Kidney capillary endothelial cell (primary cell): Measurements from ENCODE around the gene FMNL2.

Experiments used
- DNase-seq: peaks from one replicate; pipeline ENCODE4 v3.0.0-alpha.2; 2018; ENCODE audit warnings: low spot score

FMNL2 gene

DNA sequence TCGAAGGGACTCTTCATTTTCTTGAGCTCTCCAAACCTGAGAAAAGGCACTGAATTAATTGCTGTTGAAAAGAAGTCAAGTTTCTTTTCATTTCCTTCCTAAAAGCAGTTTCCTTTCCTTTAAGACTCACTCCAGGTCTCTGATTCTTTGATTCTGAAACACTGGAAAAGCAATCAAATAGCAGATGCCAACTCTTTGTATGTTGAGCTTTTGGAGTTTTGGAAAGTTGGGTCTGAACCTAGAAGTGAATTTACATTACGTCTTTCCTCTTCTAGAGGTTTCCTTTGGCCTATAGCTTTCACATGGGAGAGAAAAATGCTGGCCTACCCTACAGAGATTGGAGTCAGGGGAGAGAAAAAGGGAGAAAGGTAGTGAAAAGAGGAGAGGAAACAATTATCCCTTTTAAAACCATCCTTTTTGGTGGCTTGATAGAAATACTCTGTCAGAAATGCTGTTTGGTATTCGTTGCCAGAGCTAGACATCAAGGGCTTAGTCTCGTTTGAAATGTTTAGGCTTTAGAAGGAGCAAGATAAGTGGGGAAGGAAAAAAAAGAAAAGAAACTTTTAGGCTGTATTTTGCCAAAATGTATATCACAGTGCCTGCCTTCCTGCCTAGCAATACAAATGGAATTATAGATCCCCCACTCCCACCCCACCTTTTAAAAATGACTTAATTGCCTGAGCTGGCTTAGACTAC, 194.6 kb downstream of the FMNL2 start:
- no peak for DNase-seq

DNA sequence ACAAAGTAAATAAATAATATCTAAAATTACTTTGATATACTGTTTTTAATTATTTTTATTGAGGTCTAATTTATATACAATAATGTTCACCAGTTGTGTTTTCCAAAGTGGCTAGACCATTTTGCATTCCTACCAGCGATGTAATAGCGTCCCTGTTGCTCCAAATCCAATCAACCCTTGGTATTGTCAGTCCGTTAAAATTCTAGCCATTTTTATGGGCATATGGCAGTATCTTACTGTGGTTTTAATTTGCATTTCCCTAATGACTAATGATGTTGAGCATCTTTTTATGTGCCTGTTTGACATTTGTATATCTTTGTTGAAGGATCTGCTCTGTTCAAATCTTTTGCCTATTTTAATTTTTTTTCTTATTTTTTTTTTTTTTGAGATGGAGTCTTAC, 197.3 kb downstream of the FMNL2 start:
- no peak for DNase-seq

DNA sequence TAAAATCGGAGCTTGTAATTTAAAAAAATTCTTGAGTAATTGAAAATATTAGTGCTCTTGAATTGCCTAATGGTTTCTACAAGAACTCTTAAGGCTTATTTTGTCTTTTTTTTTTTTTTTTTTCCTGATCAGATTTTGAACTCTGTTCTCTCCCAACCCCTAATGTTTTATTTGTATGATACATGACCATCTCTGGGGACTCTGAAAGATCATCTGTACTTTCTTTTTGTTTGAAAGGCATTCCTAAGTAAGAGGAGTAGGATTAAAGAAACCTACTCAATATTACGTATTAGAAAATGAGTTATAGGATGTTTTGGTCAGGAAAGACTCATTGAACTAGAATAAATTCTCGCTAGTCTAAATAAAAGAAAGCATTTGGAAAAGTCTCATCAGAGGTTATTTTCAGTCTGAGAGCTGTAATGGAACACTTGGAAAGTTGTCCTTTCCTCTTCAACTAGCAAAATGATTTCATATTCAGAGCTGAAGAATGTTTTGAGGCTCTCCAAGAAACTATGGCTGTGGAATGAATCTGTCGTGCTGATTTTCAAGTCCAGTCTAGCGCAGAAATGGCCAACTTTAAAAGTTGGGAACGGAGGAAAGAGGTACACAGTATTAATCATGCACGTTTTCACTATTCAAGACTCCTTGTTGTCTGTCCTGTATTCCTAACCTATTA, 199.6 kb downstream of the FMNL2 start:
- no peak for DNase-seq

DNA sequence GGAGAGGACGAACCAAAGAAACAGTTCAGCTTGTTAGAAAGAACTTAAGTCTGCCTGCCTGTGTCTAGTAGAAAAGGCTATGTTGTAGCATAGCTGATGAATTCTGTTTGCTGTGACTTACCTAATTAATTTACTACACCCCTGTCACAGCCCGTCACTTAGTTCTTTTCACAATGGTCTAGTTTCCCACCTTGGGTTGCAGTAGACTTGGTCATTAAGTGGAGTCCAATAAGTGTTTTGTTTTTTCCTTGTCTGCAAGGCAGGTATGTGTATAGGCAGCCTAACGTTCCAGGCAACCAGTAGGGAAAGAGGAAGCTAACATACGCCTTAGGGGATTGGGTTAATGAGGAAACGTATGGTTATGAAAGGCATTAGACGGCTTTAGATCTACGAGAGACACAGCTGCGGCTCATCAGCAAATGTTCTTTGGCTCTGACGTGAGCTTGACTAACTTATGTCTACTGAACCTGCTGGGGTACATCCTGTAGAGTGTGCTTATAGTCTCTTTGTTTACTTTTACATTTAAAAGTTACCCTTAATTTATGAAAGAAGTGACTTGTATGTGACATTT, 202.2 kb downstream of the FMNL2 start:
- no peak for DNase-seq

DNA sequence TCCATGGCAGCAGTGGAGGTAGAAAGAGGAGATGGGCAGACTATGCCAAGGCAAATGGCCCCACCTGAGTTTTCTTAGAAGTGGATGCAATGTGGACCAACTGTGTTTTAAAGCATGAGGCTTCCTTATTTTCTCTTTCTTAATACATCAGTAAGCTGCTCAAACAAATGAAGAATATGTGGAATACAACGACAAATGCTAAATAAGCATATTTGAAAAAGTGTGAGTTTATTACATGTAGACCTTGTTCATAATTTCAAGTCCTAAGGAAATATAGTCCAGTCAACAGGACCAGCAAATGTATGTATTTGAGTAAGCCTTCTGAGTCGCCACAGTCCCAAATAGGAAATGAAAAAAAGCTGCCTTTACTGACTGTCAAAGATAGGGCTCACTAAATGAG, 204.4 kb downstream of the FMNL2 start:
- no peak for DNase-seq

DNA sequence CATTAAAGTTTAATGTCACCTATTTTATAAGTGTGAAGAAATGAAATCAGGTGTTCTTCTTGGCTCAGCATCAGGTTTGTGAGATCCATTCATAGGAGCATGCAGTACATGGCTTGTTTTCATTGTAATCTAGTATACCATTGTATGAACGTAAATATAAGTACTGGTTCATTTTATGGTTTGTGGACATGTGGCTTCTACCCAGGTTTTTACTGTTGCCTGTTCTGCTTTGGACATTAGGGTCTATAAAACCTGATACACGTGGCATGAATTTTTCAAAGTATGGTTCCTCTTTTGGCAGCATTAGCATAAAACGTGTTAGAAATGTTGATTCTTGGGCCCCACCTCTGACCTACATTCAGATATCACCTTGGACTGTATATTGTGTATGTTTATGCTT, 206.7 kb downstream of the FMNL2 start:
- DNase-seq, result no peak

DNA sequence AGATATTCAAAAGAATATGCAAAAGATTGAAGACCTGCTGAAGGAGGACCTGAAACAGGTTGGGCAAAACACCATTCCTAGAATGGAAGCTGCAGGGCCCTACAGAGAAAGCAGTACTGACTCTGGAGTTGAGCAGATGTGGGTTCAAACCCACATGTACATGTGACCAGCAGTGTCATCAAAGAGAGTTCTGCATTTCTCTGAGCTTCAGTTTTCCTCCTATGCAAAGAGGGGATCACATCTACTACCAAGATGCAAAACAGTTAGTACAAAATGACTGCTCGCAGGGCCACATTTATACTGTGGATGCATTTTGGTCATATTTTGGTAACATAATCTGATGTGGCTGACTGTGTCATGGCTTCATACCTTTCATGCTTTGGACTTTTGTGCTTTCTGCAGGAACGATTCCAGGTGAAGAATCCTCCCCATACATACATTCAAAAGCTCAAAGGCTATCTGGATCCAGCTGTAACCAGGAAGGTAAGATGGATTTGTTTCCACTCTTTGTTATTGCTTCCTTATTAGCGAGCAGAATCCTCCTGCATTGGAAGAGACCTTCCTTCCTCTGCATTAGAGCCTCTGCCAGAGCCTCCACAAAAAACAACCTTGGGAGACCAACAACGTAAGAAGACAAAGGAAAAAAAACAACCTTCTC, 207.5 kb downstream of the FMNL2 start:
- DNase-seq, result no peak

DNA sequence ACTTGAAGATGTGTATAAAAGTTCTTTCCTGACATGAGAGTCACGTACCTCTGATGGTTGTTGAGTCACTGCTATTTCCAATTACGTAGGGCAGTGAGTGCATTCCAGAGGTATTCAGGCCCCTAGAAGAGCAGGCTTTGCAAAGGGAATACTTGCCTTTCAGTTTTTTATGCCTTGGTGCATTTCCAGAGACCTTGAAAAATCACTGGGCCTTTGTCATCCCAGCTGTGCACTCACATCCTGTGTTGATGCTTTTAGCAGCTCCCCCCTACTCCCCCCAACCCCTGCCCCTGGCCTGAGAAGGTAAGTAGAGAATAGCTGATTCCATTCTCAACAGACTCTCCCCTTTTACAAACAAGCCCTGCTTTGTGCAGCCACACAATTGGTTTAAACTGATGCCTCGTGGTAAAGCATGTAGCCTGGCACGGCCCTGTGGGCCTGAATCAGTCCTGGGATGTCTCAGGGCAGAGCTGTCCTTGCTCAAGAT, 208.1 kb downstream of the FMNL2 start:
- DNase-seq, result peak; percentile 96

DNA sequence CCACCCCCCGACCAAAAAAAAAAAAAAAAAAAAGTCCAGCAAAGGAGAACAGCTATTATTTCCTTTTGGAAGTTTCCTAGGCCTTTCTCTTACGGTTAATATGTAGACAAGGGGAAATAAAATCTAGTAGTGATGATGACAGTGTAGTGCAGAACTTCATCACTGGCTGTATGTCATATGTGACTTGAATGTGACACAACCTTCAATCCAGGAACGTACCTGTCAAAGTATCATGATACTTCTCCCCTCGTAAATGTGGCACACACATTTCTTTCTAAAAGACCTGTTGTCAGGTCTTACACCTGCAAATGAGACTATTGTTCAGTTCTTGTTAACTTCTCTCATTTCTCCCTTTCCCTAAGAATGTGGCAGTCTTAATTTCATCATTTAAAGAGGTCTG, 208.7 kb downstream of the FMNL2 start:
- DNase-seq, result no peak

DNA sequence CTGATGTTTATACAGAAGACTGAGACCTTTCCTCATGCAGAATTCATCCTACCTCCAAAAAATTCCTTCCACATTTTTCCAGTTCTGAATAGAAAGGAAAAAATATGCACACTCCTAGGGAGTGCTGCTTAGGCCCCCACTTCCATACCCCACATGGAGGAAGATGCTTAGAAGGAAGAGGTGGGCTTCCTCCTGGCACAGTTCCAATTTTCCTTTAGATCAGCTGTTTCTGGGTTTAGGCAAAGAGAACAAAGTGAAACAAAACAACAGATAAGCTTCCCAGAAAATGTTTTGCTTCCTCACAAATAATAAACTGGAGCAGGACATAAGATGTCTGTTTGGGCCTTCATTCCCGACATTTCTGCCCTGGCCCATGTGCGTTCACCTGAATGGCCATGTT, 209.7 kb downstream of the FMNL2 start:
- DNase-seq, result no peak

DNA sequence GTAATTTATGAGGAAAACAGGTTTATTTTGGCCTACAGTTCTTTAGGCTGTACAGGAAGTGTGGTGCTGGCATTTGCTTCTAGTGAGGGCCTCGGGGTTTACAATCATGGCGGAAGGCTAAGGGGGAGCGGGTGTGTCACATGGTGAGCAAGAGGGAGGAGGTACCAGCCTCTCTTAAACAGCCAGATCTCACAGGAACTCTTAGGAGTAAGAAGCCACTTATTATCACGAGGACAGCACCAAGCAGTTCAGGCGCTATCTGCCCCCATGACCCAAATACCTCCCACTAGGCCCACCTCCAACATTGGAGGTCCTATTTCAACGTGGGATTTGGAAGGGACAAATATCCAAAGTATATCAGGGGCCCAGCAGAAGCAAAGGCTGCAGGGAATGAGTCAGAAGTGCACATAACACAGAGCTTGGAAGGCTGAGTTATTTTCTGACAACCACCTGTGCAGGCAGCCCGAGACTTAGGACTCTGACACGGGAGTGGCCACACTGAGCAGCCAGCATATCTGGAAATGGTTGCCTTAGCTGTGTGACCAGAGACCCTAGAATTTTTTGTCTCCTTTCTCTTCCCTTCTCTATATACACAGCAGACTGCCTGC, 211.4 kb downstream of the FMNL2 start:
- no peak for DNase-seq

DNA sequence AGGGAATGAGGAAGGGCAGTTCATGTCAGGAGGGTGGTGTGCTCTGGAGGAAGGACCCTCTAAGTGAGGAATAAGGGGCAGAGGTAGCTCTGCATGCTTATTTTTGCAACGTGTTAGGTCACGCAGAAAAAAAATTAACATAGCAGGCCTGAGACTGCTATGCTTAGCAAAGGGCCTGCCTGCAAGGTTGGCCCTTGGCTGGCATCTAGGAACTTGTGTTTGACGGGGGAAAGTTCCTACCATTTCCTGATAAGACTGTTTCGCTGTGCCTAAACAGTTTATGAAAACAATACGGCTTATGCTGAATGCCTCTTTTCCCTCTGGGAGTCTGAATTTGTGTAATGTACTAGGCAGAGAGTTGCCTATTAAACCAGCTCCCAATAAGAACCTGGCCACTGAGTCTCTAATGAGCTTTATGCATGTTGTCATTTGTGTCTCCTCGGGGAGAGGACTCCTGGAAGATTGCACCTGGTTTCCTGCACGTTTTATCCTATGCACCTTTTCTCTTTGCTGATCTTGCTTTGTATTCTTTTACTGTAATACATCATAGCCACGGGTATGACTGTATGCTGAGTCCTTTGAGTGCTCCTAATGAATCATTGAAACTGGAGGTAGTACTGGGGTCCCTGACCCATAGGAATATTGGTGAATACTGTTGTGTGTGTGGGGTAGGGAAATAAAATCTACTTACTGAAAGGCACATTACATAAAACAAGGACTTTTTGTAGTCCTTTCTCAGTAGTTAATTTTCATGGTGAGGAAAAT, 213.3 kb downstream of the FMNL2 start:
- DNase-seq, result no peak

DNA sequence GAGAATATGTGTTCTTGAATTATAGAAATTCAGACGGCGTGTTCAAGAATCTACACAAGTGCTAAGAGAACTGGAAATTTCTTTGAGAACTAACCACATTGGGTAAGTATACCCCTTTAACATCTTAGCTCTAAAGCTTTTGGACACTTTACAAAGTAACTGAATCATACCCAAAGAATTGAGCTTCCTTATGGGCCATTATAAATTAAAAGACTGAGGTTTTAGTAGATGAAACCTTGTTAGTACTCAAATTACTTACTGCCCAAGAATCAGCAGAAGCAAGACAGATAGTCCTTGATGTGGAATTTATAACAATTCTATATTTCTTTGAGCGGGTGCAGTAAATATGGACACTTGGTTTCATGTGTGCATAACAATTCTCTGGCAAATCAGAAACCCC, 214.0 kb downstream of the FMNL2 start:
- DNase-seq, result no peak

DNA sequence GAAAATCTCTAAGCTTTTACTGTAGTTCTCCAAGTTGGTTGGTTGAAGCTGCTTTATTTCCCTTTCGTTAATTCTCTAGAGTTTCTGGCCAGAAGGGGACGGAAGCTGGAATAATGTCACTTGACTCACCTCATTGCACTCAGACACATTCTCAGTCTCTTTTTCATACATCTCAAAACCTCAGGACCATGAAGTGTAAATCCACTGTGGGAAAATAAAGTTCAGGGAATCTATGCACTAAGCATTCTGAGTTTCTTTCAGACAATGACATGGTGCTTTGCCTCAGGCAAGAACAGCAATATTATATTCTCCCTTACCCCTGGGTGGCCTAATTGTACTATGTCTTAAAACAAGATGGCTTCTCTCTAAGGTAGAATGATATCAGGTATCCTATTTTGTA, 214.4 kb downstream of the FMNL2 start:
- DNase-seq, result no peak

DNA sequence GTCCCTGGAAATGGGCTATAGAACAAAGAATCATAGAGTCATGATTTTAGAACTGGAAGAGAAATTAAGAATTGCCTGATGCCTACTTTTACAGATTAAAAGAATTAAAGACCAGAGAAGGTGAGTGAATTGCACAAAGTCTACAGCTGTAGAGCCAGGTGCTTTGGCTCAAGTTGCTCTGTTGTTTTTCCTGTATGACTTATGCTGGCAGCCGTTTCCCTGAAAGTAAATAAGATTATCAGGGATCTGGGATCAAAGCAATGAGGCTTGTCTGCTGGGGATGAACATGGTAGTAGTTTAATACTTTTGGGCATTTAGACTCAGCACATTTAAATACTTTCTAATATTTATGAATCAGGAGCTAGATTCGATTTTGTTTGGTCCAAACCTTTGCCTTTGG, 215.4 kb downstream of the FMNL2 start:
- no peak for DNase-seq

DNA sequence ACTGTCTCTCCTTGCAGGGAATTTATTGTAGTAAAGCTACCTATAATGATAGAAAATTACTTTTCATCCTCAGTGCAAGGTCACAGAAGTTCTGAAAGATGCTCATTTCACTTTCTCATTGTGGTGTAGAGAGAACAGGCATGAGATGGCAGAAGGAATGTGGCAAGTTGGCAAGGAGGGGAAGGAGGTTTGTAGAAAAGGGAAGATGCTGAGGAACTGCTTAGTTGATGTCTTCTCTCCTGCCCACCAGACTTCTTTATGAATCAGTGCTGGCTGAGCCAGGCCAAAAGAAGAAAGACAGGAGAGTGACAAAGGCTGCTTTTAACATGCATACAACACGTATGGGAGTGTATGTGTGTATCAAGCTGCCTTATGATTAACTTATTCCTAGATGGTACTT, 217.9 kb downstream of the FMNL2 start:
- no peak for DNase-seq

DNA sequence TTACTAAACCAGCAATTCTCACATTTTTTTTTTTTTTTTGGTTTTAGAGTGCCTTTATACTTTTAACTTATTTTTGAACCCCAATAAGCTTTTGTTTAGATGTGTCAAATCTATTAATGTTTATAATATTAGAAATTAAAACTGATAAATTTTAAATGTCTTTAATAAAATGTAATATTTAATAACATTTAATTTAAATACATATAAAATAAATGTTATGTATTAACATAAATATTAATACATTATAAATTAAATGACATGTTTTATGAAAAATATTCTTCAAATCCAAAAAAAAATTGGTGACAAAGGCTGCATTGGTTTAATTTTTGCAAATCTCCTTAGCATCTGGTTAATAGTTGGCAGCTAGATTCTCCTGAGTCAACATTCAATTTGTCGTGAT, 218.5 kb downstream of the FMNL2 start:
- no peak for DNase-seq

DNA sequence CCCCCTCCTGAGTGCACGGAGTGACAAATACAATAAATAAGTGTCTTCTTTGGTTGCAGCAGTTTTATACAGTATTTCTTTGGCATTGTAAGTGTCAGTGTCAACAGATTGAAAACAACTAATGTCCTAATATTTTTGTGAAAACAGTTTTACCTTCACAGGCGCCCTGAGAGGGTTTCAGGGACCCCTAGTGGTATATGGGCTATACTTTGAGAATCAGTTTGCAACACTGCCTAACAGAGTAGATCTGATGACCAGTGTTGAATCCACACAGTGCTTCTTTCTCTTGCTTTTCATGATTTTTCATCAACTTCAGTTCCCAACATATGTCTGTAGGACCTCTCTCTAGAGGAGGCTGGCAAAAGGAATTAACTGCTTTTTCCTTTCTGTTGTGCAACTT, 220.1 kb downstream of the FMNL2 start:
- DNase-seq, result no peak

DNA sequence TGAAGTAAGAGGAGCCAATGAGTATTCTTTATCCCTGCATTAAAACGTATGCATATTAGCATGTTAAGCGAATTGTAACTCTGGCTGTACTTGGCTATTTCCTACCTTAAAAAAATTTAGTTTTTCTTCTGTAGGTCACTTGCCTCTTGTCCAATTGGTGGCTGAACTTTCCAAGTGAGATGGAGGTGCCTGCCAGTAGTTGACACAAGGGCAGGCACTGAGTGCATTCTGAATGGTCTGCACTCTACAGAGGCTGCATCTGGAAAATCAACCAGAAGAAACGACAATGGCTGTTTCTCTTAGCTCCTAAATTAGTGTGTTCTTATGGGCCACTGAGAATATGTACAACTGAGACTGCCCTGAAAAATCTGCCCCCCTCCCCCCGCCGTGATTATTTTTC, 221.5 kb downstream of the FMNL2 start:
- no peak for DNase-seq

DNA sequence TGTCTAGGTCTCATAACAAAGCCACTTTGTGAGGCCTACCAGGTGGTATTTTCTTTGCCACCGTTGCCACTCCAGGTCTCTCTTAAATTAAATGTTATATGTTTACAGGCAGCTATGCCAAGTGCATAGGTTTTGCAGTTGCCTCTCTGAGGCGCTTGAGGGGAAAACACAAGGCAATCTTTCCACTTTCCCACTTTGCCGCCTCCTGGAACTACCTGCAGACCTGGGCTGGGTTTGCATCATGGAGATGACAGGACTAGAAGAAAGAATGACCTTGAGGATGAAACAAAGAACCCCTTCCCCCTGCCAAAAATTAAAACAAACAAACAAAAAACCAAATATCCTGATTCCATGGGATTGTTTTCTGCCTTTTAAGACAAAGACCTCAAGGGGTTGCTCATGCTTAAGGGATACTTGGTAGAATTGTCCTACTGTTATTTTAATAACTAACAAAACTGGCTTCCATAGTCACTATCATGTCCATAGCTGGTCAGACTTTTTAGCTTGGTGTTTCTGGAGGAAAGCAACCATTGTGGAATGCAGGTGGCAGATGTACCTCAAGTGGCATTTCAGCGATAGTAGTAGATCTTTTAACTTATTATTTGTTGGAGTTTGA, 222.4 kb downstream of the FMNL2 start:
- DNase-seq, result no peak
